Spinal cord (tissue), 10 donors: ENCODE data around the gene LIN7C. TPM values are rescaled to one million over a fixed set of nuclear protein-coding genes. Genes with fewer than 3 reads are reported as not detected.
A peak's percentile ranks its signal among the peaks of the same experiment; 100 is the strongest.
"Not testable (repeated sequence)": the region's sequence is repeated elsewhere in the genome, so short reads cannot be mapped to it uniquely, and the experiment has no call there.

Experiments
- DNase-seq, 6 donors: peaks; one replicate each; pipeline versions ENCODE4 v3.0.0 to v3.0.0-alpha.2; 2013 to 2015; ENCODE audit warnings: low spot score in 6 of 6, low read depth in 4 of 6
- H3K27ac ChIP-seq: one replicate; pipeline ENCODE4 v1.5.1; 2013; ENCODE audit warnings: low read depth, low read length, control low read depth
- H3K27me3 ChIP-seq: one replicate; pipeline ENCODE4 v1.6.1; 2013; ENCODE audit warnings: low read length; ENCODE audit not compliant: control insufficient read depth, insufficient read depth
- H3K36me3 ChIP-seq: one replicate; pipeline ENCODE4 v1.6.1; 2013; ENCODE audit warnings: low read length; ENCODE audit not compliant: control insufficient read depth, insufficient read depth
- H3K4me1 ChIP-seq: one replicate; pipeline ENCODE4 v1.6.1; 2013; ENCODE audit warnings: low read length; ENCODE audit not compliant: control insufficient read depth, insufficient read depth
- H3K4me3 ChIP-seq: one replicate; pipeline ENCODE4 v1.5.1; 2013; ENCODE audit warnings: low read depth, low read length, control low read depth
- H3K9me3 ChIP-seq: one replicate; pipeline ENCODE4 v1.6.1; 2013; ENCODE audit warnings: low read length; ENCODE audit not compliant: control insufficient read depth, insufficient read depth
- WGBS: methylation state at CpG from one replicate; pipeline ENCODE4 v1.1.5; 2013; ENCODE audit warnings: missing lambda C conversion rate; ENCODE audit not compliant: insufficient coverage; 5-methylcytosine and 5-hydroxymethylcytosine counted together
- polyA plus RNA-seq, 2 donors: library from polyadenylated mRNA; unstranded; fragments of 120-200 nt; gene quantifications; one replicate each; pipeline ENCODE4 v1.2.1, GENCODE V29; 2013; ENCODE audit not compliant: insufficient read length in 2 of 2
- total RNA-seq, 2 donors: library from RNA; depleted of rRNA in 1 of 2; stranded (reverse); fragments of 120-200 nt in 1 of 2; fragments of >200 nt in 1 of 2; gene quantifications; one replicate each; pipeline versions ENCODE4 v1.2.3 to v1.2.4, GENCODE V29; 2013 to 2014
- donor health status: healthy.

Gene LIN7C
- total and polyA plus RNA-seq, 4 donors: 34.3 to 167 (median 63.1) TPM

GRCh38 chr11:27456140-27456794 is 50.3 kb downstream of the LIN7C start:
- no peaks in the 10 kb centered on the region for H3K9me3 ChIP-seq
- H3K27me3 ChIP-seq: no peaks in the 10 kb centered on the region
- no peak overlapping the region for H3K4me3 ChIP-seq
- no peak overlapping the region for H3K27ac ChIP-seq
- peak in 1 of 6 donors; percentile 43 for DNase-seq
- H3K4me1 ChIP-seq: peaks cover 5% of the 10 kb centered on the region
- H3K36me3 ChIP-seq: no peaks in the 10 kb centered on the region
- WGBS: no CpG with 5 or more reads among the region's 2 CpGs

GRCh38 chr11:27455667-27456066 is 50.9 kb downstream of the LIN7C start:
- 94% methylated on average over 2 of the region's 4 CpGs for WGBS
- H3K4me3 ChIP-seq: no peak overlapping the region
- DNase-seq: no peak
- H3K4me1 ChIP-seq: peaks cover 3% of the 10 kb centered on the region
- H3K9me3 ChIP-seq: no peaks in the 10 kb centered on the region
- no peaks in the 10 kb centered on the region for H3K36me3 ChIP-seq
- H3K27ac ChIP-seq: no peak overlapping the region
- no peaks in the 10 kb centered on the region for H3K27me3 ChIP-seq

- no peaks in the 10 kb centered on the region for H3K27me3 ChIP-seq
- H3K27ac ChIP-seq: no peak overlapping the region
- WGBS: 91% methylated on average over 1 of the region's 1 CpG
- no peaks in the 10 kb centered on the region for H3K36me3 ChIP-seq
- H3K4me1 ChIP-seq: no peaks in the 10 kb centered on the region
- H3K4me3 ChIP-seq: no peak overlapping the region
- no peak for DNase-seq
- H3K9me3 ChIP-seq: no peaks in the 10 kb centered on the region
Measured at GRCh38 chr11:27453701-27454100, 52.9 kb downstream of the LIN7C start.

GRCh38 chr11:27452147-27452546 is 54.4 kb downstream of the LIN7C start:
- no peak for DNase-seq
- no peaks in the 10 kb centered on the region for H3K27me3 ChIP-seq
- no peak overlapping the region for H3K27ac ChIP-seq
- no peaks in the 10 kb centered on the region for H3K9me3 ChIP-seq
- no peak overlapping the region for H3K4me3 ChIP-seq
- WGBS: 94% methylated on average over 3 of the region's 3 CpGs
- no peaks in the 10 kb centered on the region for H3K4me1 ChIP-seq
- H3K36me3 ChIP-seq: no peaks in the 10 kb centered on the region

- H3K27me3 ChIP-seq: no peaks in the 10 kb centered on the region
- H3K4me3 ChIP-seq: no peak overlapping the region
- no CpG with 5 or more reads among the region's 1 CpG for WGBS
- DNase-seq: peak in 2 of 6 donors; percentile 34 to 70
- no peaks in the 10 kb centered on the region for H3K36me3 ChIP-seq
- H3K4me1 ChIP-seq: no peaks in the 10 kb centered on the region
- H3K9me3 ChIP-seq: no peaks in the 10 kb centered on the region
- no peak overlapping the region for H3K27ac ChIP-seq
Measured at GRCh38 chr11:27451244-27451965, 55.2 kb downstream of the LIN7C start.

- H3K27me3 ChIP-seq: not testable (repeated sequence)
- 80% methylated on average over 1 of the region's 5 CpGs for WGBS
Measured at GRCh38 chr11:27448184-27448540, 58.4 kb downstream of the LIN7C start.

GRCh38 chr11:27447288-27448183 is 59.0 kb downstream of the LIN7C start:
- Histone ChIP-seq H3K27ac (no peak overlapping the region), H3K4me3 (no peak overlapping the region), H3K27me3 (no peaks in the 10 kb centered on the region), H3K9me3 (no peaks in the 10 kb centered on the region), H3K4me1 (peaks cover 6% of the 10 kb centered on the region), H3K36me3 (no peaks in the 10 kb centered on the region)
- DNase-seq: peak in 1 of 6 donors; percentile 70
- no CpG with 5 or more reads among the region's 5 CpGs for WGBS

More at GRCh38 chr11:27448184-27448540, 58.4 kb downstream of the LIN7C start:
- not testable (repeated sequence) for H3K36me3 ChIP-seq, H3K4me3 ChIP-seq, H3K27ac ChIP-seq, DNase-seq, H3K9me3 ChIP-seq, H3K4me1 ChIP-seq

- no peaks in the 10 kb centered on the region for H3K9me3 ChIP-seq
- H3K27ac ChIP-seq: no peak overlapping the region
- no peak overlapping the region for H3K4me3 ChIP-seq
- H3K27me3 ChIP-seq: no peaks in the 10 kb centered on the region
- WGBS: 89% methylated on average over 3 of the region's 4 CpGs
- DNase-seq: no peak
- H3K36me3 ChIP-seq: no peaks in the 10 kb centered on the region
- peaks cover 6% of the 10 kb centered on the region for H3K4me1 ChIP-seq
Measured at GRCh38 chr11:27445625-27446024, 60.9 kb downstream of the LIN7C start.

GRCh38 chr11:27444801-27445215 is 61.8 kb downstream of the LIN7C start:
- WGBS: 30% methylated on average over 1 of the region's 2 CpGs
- peaks cover 6% of the 10 kb centered on the region for H3K4me1 ChIP-seq
- H3K27ac ChIP-seq: peak overlapping the region; percentile 81
- H3K27me3 ChIP-seq: no peaks in the 10 kb centered on the region
- H3K4me3 ChIP-seq: no peak overlapping the region
- peak in 1 of 6 donors; percentile 41 for DNase-seq
- no peaks in the 10 kb centered on the region for H3K36me3 ChIP-seq
- H3K9me3 ChIP-seq: no peaks in the 10 kb centered on the region
